ENCODE data around the gene SFT2D3. TPM values are rescaled to one million over a fixed set of nuclear protein-coding genes. Genes with fewer than 3 reads are reported as not detected.

SFT2D3 gene
- total RNA-seq, 1 donor from 2014 or later: 6.3 TPM

DNA sequence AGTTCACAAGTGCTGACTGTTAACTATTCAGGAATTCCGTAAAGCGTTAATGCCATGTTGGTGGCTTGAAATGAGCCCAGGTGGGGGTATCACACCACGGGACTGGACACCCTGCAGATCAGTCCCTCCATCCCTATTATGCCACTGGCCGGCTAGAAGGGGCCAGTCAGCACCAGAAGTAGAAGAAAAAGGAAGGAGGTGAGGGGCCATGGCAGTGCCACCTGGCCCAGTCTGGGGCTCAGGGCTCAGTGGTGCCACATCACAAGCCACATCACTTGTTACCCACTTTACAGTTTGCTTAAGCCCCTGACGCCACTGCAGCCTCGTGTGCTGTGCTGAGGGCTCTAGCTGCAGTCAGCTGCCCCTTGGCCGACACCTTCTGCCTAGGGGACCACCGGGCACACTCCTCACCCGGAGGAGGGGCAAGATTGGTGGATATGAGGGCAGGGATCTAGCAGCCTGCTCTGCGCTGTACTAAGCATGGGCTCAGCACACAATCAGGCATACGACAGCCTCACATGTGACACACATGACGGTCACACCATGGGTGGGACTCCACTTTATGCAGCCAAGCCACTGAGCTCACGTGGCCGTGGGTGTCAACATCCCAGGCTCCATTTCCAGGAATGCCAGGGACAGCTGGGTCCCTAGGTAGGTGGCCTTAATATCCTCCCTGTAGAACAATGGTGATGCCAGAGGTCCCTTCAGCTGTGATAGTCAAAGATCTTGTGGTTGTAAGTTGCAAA, 29.6 kb upstream of the SFT2D3 start:
- peaks cover 2% of the 10 kb centered on the region for H3K36me3 Mint-ChIP-seq (ENCODE audit: low read depth)
- H3K27ac Mint-ChIP-seq: no peak overlapping the region
- H3K27me3 Mint-ChIP-seq: peaks cover 59% of the 10 kb centered on the region
- peaks cover 4% of the 10 kb centered on the region for H3K4me1 Mint-ChIP-seq
- no peak overlapping the region for H3K4me3 Mint-ChIP-seq
- intact Hi-C loops (cut with micrococcal nuclease): no loop called here
- no peak for DNase-seq
- H3K9me3 Mint-ChIP-seq: peaks cover 3% of the 10 kb centered on the region

DNA sequence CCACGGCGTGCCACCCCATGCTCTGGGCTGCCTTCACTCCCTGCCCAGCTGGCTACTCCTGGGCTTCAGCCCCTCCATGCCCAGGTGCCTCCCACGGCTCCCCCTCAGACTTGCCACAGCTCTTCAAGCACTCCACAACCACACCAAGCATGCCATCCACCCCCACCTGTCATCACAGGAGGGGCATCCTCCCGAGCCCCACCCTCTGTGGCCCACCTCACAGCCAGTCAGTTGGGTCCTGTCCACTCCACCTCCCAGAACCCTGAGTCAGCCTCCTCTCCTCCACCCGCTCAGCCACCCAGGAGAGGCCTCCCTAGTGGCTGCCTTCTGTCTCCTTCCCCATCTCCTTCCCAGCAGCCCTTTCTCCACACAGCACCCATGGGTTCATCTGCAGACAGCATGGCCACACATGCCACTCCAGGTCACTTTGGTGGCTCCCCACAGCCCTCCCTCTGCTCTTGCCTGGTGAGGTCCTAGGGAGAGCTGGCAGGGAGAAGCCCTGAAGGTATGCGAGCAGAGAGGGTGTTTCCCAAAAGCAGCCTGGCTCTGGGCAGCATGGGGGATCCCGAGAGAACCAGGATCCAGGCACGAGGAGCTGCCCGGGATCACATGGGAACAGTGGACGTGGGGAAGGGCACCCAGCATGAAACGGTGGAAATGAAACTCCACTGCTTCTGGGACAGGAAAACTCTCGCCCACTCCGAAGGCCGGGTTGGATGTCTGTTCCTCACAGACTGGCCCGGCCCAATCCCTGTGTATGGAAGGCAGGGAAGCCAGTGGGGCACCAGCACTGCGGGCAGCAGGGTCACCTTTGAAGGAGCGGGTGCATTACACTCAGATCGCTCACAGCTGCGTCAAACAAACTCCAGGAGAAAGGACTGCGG, 28.7 kb upstream of the SFT2D3 start:
- Mint-ChIP-seq H3K4me1 (peaks cover 4% of the 10 kb centered on the region), H3K27me3 (peaks cover 61% of the 10 kb centered on the region), H3K9me3 (peaks cover under 1% of the 10 kb centered on the region)

DNA sequence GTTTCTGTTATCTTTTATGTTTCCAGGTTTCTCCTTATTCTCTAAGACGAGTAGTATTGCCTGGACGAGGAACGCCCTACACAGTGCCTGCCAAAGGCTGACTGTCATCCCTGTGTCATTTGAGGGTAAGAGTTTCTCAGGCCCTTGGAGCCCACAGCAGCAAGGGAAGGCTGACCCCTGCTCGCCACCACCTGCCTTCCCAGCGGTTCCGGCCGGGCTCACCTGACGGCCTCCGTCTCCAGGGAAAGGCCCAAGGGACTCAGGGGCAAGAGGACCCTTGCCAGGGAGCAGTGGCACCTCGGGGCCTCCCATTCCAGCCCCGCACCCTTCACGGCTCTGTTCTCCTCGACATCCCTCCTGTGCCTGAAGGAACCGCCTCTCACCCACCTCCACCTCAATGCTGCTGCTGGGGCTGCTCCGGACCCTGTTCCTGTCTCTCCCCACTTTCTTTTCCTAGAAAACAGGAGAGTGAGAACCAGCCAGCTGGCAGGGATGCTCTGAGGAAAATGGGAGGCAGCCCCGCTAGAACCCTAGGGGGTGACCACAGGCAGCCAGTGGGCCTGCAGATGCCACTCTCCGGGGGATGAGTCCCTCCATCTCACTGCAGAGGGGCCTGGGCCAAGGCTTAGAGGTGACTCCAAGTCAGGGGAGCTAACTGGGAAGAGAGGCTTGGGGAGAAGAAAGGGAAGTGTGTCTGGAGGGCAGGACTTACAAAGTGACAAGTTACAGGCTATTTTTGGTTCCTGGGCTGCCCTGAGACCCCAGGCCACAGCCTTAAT, 27.8 kb upstream of the SFT2D3 start:
- intact Hi-C loops (cut with micrococcal nuclease): no loop called here
- H3K4me1 Mint-ChIP-seq: peaks cover 4% of the 10 kb centered on the region
- DNase-seq: no peak
- H3K36me3 Mint-ChIP-seq (ENCODE audit: low read depth): peaks cover 2% of the 10 kb centered on the region
- H3K27me3 Mint-ChIP-seq: peaks cover 69% of the 10 kb centered on the region
- no peak overlapping the region for H3K27ac Mint-ChIP-seq
- no peaks in the 10 kb centered on the region for H3K9me3 Mint-ChIP-seq
- no peak overlapping the region for H3K4me3 Mint-ChIP-seq

More for the DNA sequence above, 28.7 kb upstream of the SFT2D3 start:
- intact Hi-C loops (cut with micrococcal nuclease): no loop called here
- no peak for DNase-seq
- H3K27ac Mint-ChIP-seq: no peak overlapping the region
- peaks cover 2% of the 10 kb centered on the region for H3K36me3 Mint-ChIP-seq (ENCODE audit: low read depth)
- no peak overlapping the region for H3K4me3 Mint-ChIP-seq

DNA sequence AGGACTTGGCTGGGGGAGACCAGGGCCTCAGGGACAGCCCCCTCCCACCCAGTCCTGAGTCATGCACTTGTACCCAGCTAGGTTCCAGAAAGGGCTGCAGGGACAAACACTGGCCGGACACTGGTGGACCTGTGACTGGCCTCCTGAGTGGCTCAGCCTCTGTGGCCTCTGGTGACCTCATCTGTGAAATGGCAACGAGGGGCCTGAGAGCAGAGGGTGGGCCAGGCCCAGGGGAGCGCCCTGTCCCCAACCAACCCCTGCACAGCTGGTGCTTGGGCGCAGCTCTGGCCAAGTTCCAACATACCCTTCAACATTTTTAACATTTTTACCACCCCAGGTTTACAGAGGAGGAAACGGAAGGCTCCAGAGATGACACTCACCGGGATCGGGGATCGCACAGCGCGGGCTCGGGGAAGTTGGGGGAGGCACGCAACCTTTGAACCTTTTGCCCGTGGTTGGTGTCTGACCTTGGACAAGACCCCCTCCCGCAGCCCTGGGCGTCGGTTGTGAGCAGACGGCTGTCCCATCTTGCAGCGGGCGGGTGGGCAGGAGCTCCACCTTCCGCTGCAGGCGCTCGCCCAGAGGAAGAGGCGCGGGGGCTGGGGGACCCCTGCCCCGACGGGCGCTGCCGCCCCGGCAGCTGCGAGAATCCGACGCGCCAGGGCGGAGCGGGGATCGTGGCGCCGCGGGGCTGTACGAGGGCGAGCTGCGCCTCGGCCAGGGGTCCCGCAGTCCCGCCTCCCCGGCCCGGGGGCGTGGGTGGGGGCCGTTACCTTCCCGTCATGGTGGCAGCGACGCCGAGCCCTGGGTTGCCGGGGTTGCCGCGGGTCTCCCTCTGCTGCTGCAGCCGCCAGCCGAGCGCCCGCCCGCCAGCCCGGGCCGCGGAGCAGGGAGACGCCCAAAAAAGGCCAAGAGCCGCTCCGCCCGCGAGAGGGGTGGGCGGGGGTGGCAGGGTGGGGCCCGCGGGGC, 26.8 kb upstream of the SFT2D3 start:
- Mint-ChIP-seq H3K9me3 (no peaks in the 10 kb centered on the region), H3K27me3 (peaks cover 65% of the 10 kb centered on the region), H3K4me1 (peaks cover 4% of the 10 kb centered on the region), H3K36me3 (ENCODE audit: low read depth) (peaks cover 2% of the 10 kb centered on the region), H3K27ac (peak overlapping the region; percentile 32), H3K4me3 (peak overlapping the region; percentile 72)
- intact Hi-C loops (cut with micrococcal nuclease): no loop called here
- peak; percentile 71 for DNase-seq

DNA sequence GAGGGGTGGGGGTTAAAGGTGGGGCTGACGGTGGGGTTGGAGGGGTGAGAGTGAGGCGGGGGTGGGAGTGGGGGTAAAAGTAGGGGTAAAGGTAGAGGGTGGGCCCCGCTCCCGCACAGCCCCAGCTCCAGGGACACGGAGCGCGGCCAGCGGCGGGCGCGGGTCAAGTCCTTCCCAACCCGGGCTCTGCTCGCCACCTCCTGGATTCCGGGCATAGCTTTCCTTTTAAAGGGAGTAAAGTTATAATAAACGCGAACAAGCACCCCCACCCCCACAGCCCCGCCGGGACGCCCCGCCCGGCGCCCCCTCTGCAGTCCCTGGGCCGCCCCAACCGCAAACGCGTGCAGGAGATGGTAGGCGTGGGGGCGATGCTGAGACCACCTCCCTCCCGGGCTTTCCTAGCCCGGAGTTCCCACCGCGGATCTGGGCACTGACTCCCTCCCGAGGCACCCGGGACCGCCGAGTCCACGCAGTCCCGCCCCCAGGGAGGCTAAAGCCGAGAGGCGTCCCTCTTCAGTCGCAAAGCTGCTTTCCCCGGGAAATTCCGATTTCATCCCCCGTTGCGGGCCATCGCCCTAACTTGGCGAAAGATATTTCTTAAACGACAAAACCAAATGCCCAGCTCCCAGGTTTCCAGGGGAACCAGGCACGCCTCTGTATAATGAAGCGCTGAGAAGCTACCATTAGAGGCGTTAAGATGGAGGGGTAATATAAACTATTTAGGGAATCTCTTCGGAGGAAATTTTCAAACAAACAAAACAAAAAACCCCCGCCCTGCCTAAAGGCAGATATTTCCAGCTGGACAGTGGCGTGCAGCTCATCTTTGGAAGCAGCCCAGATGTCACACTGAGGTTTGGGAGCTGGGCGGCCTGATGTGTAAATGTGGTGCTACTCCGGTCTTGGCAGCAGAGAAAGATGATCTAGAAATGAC, 25.7 kb upstream of the SFT2D3 start, which contains the start of gene LIMS2:
Gene LIMS2 (minus strand): TSS at position 200 of the 931 bp plus-strand sequence. CDS start 506 bp downstream, outside the sequence.
- H3K36me3 Mint-ChIP-seq (ENCODE audit: low read depth): peaks cover 2% of the 10 kb centered on the region
- no peak for DNase-seq
- H3K4me1 Mint-ChIP-seq: peaks cover 4% of the 10 kb centered on the region
- H3K27ac Mint-ChIP-seq: peak within 1 kb of the TSS; percentile 32
- peaks cover 58% of the 10 kb centered on the region for H3K27me3 Mint-ChIP-seq
- intact Hi-C loops (cut with micrococcal nuclease): no loop called here
- peak within 1 kb of the TSS; percentile 72 for H3K4me3 Mint-ChIP-seq
- no peaks in the 10 kb centered on the region for H3K9me3 Mint-ChIP-seq

DNA sequence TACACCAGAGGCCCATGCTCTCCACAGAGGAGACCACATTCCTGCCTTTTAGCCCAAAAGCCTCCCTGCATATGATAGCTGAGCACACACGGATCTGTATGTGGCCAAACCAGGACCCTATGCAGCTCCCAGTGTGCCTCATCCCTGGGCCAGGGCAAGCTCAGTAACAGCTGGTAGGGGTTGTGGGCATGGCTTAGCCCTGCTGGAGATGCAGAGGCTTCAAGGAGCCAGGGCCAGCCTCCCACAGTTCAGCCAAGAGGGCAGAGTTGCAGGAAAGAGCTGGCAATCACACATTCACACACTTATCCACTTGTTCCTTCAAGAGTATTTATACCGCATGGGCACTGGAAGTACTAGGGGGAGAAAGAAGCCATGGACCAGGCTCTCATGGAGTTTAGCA, 24.4 kb upstream of the SFT2D3 start:
- H3K4me1 Mint-ChIP-seq: peaks cover 4% of the 10 kb centered on the region
- intact Hi-C loops (cut with micrococcal nuclease): no loop called here
- H3K27me3 Mint-ChIP-seq: peaks cover 54% of the 10 kb centered on the region
- no peak overlapping the region for H3K27ac Mint-ChIP-seq
- no peak overlapping the region for H3K4me3 Mint-ChIP-seq
- H3K9me3 Mint-ChIP-seq: no peaks in the 10 kb centered on the region
- no peak for DNase-seq
- H3K36me3 Mint-ChIP-seq (ENCODE audit: low read depth): peaks cover 2% of the 10 kb centered on the region

DNA sequence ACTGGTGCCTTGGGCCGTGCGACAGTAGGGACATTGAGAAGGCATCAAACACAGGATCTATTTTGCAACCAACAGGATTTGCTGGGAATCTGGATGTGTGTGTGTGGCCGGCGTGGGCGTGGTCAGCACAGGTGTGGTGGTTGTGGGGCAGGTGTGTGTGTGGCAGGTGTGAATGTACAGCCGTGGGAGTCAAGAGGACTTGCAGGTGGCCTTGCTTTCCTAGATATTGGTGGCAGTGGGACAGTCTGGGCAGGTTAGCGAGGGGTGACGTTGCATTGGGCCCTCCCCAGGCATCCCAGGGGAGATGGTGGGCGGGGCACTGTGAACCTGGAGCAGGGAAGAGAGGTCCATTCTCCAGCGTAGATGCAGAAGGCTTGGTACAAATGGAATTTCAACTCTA, 22.8 kb upstream of the SFT2D3 start:
- peaks cover 4% of the 10 kb centered on the region for H3K4me1 Mint-ChIP-seq
- H3K36me3 Mint-ChIP-seq (ENCODE audit: low read depth): peaks cover 2% of the 10 kb centered on the region
- DNase-seq: no peak
- H3K9me3 Mint-ChIP-seq: no peaks in the 10 kb centered on the region
- no peak overlapping the region for H3K4me3 Mint-ChIP-seq
- H3K27ac Mint-ChIP-seq: no peak overlapping the region
- H3K27me3 Mint-ChIP-seq: peaks cover 47% of the 10 kb centered on the region
- intact Hi-C loops (cut with micrococcal nuclease): no loop called here

DNA sequence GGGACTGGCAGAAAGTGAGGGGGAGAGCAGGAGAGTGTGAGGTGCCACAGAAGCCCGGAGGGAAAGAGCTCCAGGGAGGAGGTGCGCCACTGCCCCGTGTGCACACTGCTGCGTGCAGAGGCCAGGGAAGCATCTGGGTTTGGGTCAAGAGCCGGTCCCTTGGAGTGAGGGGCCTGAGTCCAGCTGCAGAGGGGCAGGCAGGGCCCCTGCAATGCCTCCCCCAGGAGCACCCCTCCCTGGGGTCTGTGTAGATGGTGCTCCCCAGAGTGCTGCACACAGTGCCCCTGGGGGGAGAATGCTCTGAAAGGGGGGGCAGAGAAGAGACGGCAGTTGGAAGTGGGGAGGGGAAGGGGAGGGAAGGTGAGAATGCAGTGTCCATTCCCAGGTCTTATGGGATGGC, 22.3 kb upstream of the SFT2D3 start:
- no peaks in the 10 kb centered on the region for H3K9me3 Mint-ChIP-seq
- intact Hi-C loops (cut with micrococcal nuclease): no loop called here
- peaks cover 2% of the 10 kb centered on the region for H3K36me3 Mint-ChIP-seq (ENCODE audit: low read depth)
- H3K4me3 Mint-ChIP-seq: no peak overlapping the region
- peaks cover 44% of the 10 kb centered on the region for H3K27me3 Mint-ChIP-seq
- no peak for DNase-seq
- no peak overlapping the region for H3K27ac Mint-ChIP-seq
- H3K4me1 Mint-ChIP-seq: peaks cover 4% of the 10 kb centered on the region

DNA sequence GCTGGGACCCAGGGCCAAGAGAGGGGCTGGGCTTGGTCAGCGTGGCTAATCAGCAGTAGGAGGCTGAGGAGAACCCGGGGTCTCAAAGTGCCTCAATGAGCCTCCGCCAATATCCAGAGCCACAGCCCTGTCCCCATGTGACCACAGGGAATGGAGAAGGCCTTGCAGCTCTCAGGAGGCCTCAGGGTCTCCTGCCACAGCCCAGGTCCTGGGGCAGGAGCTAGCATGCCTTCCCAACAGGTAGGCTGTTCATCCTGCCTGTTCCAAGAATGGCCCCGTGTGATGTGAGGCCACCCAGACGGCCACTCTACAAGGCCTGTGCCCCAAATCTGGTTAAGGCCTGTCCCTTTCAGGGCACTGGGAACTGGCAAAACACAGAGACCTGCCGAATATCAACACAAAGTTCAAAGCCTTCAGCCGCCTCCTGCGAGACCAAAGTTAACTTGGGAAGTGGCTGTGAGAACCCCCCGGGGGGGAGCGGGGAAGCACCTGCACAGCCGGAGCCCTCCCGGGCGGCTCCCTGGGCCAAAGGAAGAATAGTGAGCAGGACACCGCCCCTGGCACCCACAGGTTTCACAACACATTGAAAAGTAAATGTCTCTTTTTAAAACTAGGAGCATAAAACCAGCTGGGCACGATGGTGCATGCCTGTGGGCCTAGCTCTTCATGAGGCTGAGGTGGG, 21.5 kb upstream of the SFT2D3 start:
- intact Hi-C loops (cut with micrococcal nuclease): no loop called here
- no peaks in the 10 kb centered on the region for H3K36me3 Mint-ChIP-seq (ENCODE audit: low read depth)
- H3K27me3 Mint-ChIP-seq: peaks cover 39% of the 10 kb centered on the region
- H3K4me3 Mint-ChIP-seq: no peak overlapping the region
- H3K4me1 Mint-ChIP-seq: no peaks in the 10 kb centered on the region
- H3K9me3 Mint-ChIP-seq: no peaks in the 10 kb centered on the region
- DNase-seq: no peak
- no peak overlapping the region for H3K27ac Mint-ChIP-seq

DNA sequence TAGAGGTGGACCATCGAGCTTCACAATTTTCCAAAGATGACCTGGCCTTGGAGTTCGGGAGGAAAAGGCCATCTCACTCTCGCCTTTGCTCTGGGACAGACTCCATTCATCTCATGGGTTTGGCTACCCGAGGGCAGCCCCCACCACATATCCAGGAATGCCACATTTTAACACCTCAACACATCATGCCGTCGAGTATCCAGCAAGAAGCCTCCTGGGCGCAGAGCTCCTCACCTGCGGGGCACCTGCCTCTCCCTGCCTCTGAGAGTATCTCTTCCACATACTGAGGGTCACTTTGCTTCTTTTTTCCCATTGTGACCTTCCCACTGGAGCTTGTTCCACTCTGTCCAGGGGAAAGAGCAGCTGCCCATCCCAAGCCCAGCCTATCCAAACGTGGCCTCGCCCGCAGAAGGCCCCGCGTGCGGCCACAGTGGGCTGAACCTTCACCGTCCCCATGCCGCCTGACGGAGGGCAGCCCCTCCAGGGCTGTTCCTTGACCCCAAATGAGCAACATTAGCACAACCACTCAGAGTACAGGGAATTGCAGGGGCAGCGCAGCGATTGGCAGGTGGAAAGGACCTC, 20.5 kb upstream of the SFT2D3 start:
- H3K4me3 Mint-ChIP-seq: no peak overlapping the region
- H3K27ac Mint-ChIP-seq: no peak overlapping the region
- H3K9me3 Mint-ChIP-seq: no peaks in the 10 kb centered on the region
- intact Hi-C loops (cut with micrococcal nuclease): no loop called here
- H3K4me1 Mint-ChIP-seq: no peaks in the 10 kb centered on the region
- no peaks in the 10 kb centered on the region for H3K36me3 Mint-ChIP-seq (ENCODE audit: low read depth)
- peaks cover 42% of the 10 kb centered on the region for H3K27me3 Mint-ChIP-seq
- no peak for DNase-seq

DNA sequence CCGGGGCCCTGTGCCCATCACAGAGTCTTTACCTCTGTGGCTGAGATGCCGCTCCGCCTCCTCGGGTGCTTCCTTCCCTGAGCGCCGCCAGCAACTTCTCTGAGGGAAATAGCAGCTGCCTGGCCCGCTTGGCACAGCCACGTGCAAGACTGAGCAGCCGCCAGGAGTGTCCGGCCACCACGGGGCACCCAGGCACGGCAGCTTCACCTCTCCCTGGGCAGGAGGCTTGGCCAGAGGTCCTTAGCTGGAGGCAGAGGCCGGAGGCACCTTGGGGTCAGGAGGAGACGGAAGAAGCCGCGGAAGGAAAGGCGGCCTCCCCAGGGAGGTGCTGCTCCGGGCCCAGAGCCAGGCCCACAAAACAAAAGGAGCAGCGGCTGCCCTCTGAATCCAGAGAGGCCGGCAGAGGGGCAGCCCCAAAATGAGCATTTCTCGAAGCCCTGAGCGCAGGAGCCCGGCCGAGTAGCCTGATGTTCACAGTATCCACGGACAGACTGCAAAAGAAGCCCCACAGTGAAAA, 20.0 kb upstream of the SFT2D3 start:
- no peak for DNase-seq
- H3K27me3 Mint-ChIP-seq: peaks cover 39% of the 10 kb centered on the region
- intact Hi-C loops (cut with micrococcal nuclease): no loop called here
- no peaks in the 10 kb centered on the region for H3K4me1 Mint-ChIP-seq
- no peaks in the 10 kb centered on the region for H3K36me3 Mint-ChIP-seq (ENCODE audit: low read depth)
- no peak overlapping the region for H3K27ac Mint-ChIP-seq
- H3K9me3 Mint-ChIP-seq: no peaks in the 10 kb centered on the region
- H3K4me3 Mint-ChIP-seq: no peak overlapping the region

Measured in activated CD4-positive, alpha-beta T cell treated with anti-CD3 and anti-CD28 coated beads, Interleukin-2, amount 10 ng/mL, durations not matched to agents 24 days and 14 days (primary cell).